MCF 10A (cell line): Measurements from ENCODE around the gene MARCO. TPM values are rescaled to one million over a fixed set of nuclear protein-coding genes. Genes with fewer than 3 reads are reported as not detected.

ENCODE experiments used
- Bru-seq: library from RNA; stranded (reverse); fragments of 400-500 nt; gene quantifications from one replicate; lab custom pipeline; 2021; lab: Mats Ljungman, UMichigan
- BruChase-seq, 2 experiments: library from RNA; stranded (reverse); fragments of 400-500 nt; gene quantifications; one replicate each; lab custom pipeline; 2021; lab: Mats Ljungman, UMichigan
- BruUV-seq: library from RNA; stranded (reverse); fragments of 400-500 nt; replicated peaks from 2 replicates; lab custom pipeline; 2021; lab: Mats Ljungman, UMichigan
- CTCF ChIA-PET: fragments of 300-600 bp; sonication (Branson Sonifier 250); formaldehyde crosslinking; extraction: SDS; loops from one replicate; lab custom pipeline; 2021; ENCODE audit warnings: antibody characterized with exemption, inconsistent platforms; lab: Yijun Ruan, JAX
- POLR2A ChIA-PET: fragments of 300-600, 350-650 bp; sonication (Branson Sonifier 250); formaldehyde crosslinking; extraction: SDS; loops from one replicate; lab custom pipeline; 2020; ENCODE audit warnings: antibody characterized with exemption, inconsistent platforms; lab: Yijun Ruan, JAX
- DNase-seq: peaks from one replicate; pipeline ENCODE4 v3.0.0-alpha.2; 2018; ENCODE audit not compliant: unreplicated experiment
- H3K27ac Mint-ChIP-seq: one replicate; pipeline ENCODE4 v1.8.0; 2022; ENCODE audit warnings: mild to moderate bottlenecking, low read depth, mixed read lengths; ENCODE audit not compliant: unreplicated experiment
- H3K27me3 Mint-ChIP-seq: one replicate; pipeline ENCODE4 v1.8.0; 2022; ENCODE audit warnings: mixed read lengths; ENCODE audit not compliant: insufficient read depth, unreplicated experiment
- H3K36me3 Mint-ChIP-seq: one replicate; pipeline ENCODE4 v1.8.0; 2022; ENCODE audit warnings: mild to moderate bottlenecking, moderate library complexity, mixed read lengths; ENCODE audit not compliant: insufficient read depth, unreplicated experiment
- H3K4me1 Mint-ChIP-seq: one replicate; pipeline ENCODE4 v1.8.0; 2022; ENCODE audit warnings: mixed read lengths; ENCODE audit not compliant: insufficient read depth, unreplicated experiment
- H3K4me3 Mint-ChIP-seq: one replicate; pipeline ENCODE4 v1.8.0; 2022; ENCODE audit warnings: mild to moderate bottlenecking, moderate library complexity, mixed read lengths; ENCODE audit not compliant: unreplicated experiment
- H3K9me3 Mint-ChIP-seq: one replicate; pipeline ENCODE4 v1.8.0; 2022; ENCODE audit warnings: mixed read lengths; ENCODE audit not compliant: unreplicated experiment
- intact Hi-C: fragments of 100-400 bp; cut with micrococcal nuclease; formaldehyde crosslinking; loops from 2 replicates; pipeline ENCODE4 v1.14.1; 2022
- long read RNA-seq: library from polyadenylated mRNA; stranded (forward); transcript quantifications from one replicate; pipeline ENCODE4 v2.0.0, GENCODE V29; 2022
- total RNA-seq: library from RNA; stranded (reverse); gene quantifications from 2 replicates; pipeline ENCODE4 v1.2.3, GENCODE V29; 2022
- TF ChIP-seq, protein P1 (sequence below): fragments of 200-600 bp; IDR thresholded peaks from one replicate; pipeline ENCODE4 v1.8.0; 2022; ENCODE audit warnings: antibody characterized with exemption, mild to moderate bottlenecking; ENCODE audit not compliant: unreplicated experiment

MARCO gene, protein sequence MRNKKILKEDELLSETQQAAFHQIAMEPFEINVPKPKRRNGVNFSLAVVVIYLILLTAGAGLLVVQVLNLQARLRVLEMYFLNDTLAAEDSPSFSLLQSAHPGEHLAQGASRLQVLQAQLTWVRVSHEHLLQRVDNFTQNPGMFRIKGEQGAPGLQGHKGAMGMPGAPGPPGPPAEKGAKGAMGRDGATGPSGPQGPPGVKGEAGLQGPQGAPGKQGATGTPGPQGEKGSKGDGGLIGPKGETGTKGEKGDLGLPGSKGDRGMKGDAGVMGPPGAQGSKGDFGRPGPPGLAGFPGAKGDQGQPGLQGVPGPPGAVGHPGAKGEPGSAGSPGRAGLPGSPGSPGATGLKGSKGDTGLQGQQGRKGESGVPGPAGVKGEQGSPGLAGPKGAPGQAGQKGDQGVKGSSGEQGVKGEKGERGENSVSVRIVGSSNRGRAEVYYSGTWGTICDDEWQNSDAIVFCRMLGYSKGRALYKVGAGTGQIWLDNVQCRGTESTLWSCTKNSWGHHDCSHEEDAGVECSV
- 1.5 and 2.4 TPM in 2 replicates for total RNA-seq
- percentile 28 among the genes with signal in this experiment for Bru-seq, nascent RNA
- BruChase-seq, experiment 1, labeled RNA remaining after a 6-hour chase, result percentile 15 among the genes with signal in this experiment
- percentile 20 among the genes with signal in this experiment for BruChase-seq, experiment 2, labeled RNA remaining after a 2-hour chase
- long read RNA-seq, partial matches to known transcripts, result 3 of 6 reads
- long read RNA-seq, other reads (novel, unspliced or antisense), result 1 of 6 reads

DNA sequence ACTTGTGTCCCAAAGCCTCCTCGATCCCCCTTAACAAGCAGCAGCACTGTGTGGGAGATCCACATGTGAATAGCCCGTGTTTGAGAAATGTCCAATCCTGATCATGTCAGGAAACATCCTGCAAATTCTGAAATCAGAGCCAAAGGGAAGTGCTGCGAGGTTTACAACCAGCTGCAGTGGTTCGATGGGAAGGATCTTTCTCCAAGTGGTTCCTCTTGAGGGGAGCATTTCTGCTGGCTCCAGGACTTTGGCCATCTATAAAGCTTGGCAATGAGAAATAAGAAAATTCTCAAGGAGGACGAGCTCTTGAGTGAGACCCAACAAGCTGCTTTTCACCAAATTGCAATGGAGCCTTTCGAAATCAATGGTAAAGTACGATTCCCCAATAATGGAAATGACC, at the start of gene MARCO:
Gene MARCO (plus strand): TSS at position 164 of the 400 bp plus-strand sequence. CDS start 107 bp downstream, at position 271.
- BruUV-seq, result no TSS peak
- Mint-ChIP-seq H3K4me1 (peaks cover 9% of the 10 kb centered on the region), H3K4me3 (no peak within 1 kb of the TSS), H3K36me3 (no peaks in the 10 kb centered on the region), H3K27me3 (peaks cover 28% of the 10 kb centered on the region), H3K27ac (no peak within 1 kb of the TSS), H3K9me3 (no peaks in the 10 kb centered on the region)
- no peak for DNase-seq
- TF ChIP-seq, protein P1, sequence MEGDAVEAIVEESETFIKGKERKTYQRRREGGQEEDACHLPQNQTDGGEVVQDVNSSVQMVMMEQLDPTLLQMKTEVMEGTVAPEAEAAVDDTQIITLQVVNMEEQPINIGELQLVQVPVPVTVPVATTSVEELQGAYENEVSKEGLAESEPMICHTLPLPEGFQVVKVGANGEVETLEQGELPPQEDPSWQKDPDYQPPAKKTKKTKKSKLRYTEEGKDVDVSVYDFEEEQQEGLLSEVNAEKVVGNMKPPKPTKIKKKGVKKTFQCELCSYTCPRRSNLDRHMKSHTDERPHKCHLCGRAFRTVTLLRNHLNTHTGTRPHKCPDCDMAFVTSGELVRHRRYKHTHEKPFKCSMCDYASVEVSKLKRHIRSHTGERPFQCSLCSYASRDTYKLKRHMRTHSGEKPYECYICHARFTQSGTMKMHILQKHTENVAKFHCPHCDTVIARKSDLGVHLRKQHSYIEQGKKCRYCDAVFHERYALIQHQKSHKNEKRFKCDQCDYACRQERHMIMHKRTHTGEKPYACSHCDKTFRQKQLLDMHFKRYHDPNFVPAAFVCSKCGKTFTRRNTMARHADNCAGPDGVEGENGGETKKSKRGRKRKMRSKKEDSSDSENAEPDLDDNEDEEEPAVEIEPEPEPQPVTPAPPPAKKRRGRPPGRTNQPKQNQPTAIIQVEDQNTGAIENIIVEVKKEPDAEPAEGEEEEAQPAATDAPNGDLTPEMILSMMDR, result no peak
- intact Hi-C loops, result no loop called here
- CTCF ChIA-PET, result interaction anchor here (0.6 kb wide), 1 partner anchor 316 kb away, joined by 3 read pairs; no protein-coding TSS in a partner anchor
- POLR2A ChIA-PET, result no interaction called here

DNA sequence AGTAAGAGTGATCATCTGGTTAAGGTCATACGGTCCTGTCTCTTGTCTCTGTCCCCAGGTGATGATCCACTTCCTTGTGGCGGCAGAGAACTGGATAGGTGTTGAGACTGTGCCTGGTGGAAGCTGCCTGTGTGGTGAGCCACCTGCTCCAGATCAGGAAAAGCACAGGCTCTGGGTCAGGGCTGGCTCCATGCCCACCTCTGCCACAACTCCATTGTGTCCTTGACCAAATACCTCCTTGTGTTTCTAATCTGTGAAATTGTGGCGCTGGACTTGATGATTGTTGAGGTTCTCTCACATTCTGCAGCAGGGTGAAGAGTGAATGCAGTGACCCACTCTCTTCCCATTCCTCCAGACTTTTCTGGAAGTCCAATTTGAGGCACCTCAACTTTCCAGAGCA, 48.9 kb upstream of the MARCO start:
- ChIA-PET POLR2A (no interaction called here), CTCF (interaction anchor here (0.7 to 1.9 kb wide), 3 partner anchors 10 to 24 kb away, joined by 3 to 6 read pairs (median 3); no protein-coding TSS in a partner anchor)
- no peaks in the 10 kb centered on the region for H3K4me1 Mint-ChIP-seq
- H3K4me3 Mint-ChIP-seq, result no peak overlapping the region
- H3K27me3 Mint-ChIP-seq, result no peaks in the 10 kb centered on the region
- intact Hi-C loops, result no loop called here
- TF ChIP-seq, protein P1, result no peak
- no peak for DNase-seq
- no TSS peak for BruUV-seq
- no peaks in the 10 kb centered on the region for H3K36me3 Mint-ChIP-seq
- no peak overlapping the region for H3K27ac Mint-ChIP-seq
- H3K9me3 Mint-ChIP-seq, result peaks cover 12% of the 10 kb centered on the region

DNA sequence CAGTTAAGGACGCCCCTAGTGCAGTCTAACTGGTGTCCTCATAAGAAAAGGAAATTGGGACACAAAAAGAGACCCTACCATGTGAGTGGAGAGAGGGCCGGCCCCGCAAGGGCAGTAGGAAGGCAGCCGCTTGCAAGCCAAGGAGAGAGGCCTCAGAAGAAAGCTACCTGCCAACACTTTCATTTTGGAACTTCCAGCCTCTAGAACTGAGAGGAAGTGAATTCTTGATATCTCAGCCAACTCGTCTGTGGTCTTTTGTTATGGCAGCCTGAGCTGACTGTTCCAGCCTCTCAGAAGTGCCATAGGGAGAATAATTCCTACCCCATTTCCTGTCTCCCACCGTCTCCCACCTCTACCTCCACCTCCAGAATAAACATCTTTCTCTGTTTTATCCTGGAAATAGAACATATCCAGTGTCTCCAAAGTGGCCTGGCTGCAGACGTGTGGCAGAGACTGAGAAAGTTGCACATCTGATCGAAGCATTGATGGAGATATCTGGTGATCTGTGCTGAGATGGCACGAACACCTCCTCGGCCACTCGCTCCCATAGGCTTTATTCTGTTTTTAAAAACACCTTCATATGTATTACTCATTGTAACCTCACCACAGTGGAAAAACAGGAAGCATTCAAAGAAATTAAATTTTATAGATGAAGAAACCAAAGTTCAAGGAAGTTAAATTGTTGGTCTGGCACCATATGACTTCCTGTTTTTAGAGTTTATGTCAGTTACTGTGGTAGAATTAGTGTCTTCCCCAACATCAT, 39.5 kb upstream of the MARCO start:
- H3K4me1 Mint-ChIP-seq, result no peaks in the 10 kb centered on the region
- DNase-seq, result no peak
- TF ChIP-seq, protein P1, result no peak
- H3K27ac Mint-ChIP-seq, result no peak overlapping the region
- H3K36me3 Mint-ChIP-seq, result no peaks in the 10 kb centered on the region
- intact Hi-C loops, result no loop called here
- ChIA-PET POLR2A (interaction anchor here (0.6 kb wide), 1 partner anchor 11 kb away, joined by 3 read pairs; no protein-coding TSS in a partner anchor), CTCF (no interaction called here)
- H3K9me3 Mint-ChIP-seq, result no peaks in the 10 kb centered on the region
- no peak overlapping the region for H3K4me3 Mint-ChIP-seq
- no peaks in the 10 kb centered on the region for H3K27me3 Mint-ChIP-seq
- BruUV-seq, result no TSS peak
